HG03135 (cell line): ENCODE measurements around the gene ATF6.
"Not testable (repeated sequence)": the region's sequence is repeated elsewhere in the genome, so short reads cannot be mapped to it uniquely, and the experiment has no call there.

Experiments used
- ATAC-seq: cut with Tn5 transposase; IDR thresholded peaks from one replicate; pipeline ENCODE4 v1.9.1; 2021; ENCODE audit warnings: mild to moderate bottlenecking, moderate library complexity; ENCODE audit not compliant: unreplicated experiment

ATF6 gene

GRCh38 chr1:161825831-161826230 is 59.7 kb downstream of the ATF6 start:
- no peak for ATAC-seq

GRCh38 chr1:161826478-161826877 is 60.4 kb downstream of the ATF6 start:
- no peak for ATAC-seq

GRCh38 chr1:161827786-161828185 is 61.7 kb downstream of the ATF6 start:
- no peak for ATAC-seq

GRCh38 chr1:161832299-161832907 is 66.3 kb downstream of the ATF6 start:
- not testable (repeated sequence) for ATAC-seq

- ATAC-seq: no peak
These were observed 68.9 kb downstream of the ATF6 start for GRCh38 chr1:161834967-161835550.

GRCh38 chr1:161836018-161836417 is 69.9 kb downstream of the ATF6 start:
- no peak for ATAC-seq

GRCh38 chr1:161838362-161838761 is 72.2 kb downstream of the ATF6 start:
- no peak for ATAC-seq

- no peak for ATAC-seq
These were observed 72.8 kb downstream of the ATF6 start for GRCh38 chr1:161838885-161839284.

GRCh38 chr1:161839591-161839990 is 73.5 kb downstream of the ATF6 start:
- ATAC-seq: no peak

- ATAC-seq: no peak
These were observed 74.2 kb downstream of the ATF6 start for GRCh38 chr1:161840363-161840762.

- ATAC-seq: no peak
These were observed 77.0 kb downstream of the ATF6 start for GRCh38 chr1:161843156-161843555.

GRCh38 chr1:161844696-161845095 is 78.6 kb downstream of the ATF6 start:
- ATAC-seq: no peak

GRCh38 chr1:161848676-161849075 is 82.6 kb downstream of the ATF6 start:
- no peak for ATAC-seq

GRCh38 chr1:161849518-161849917 is 83.4 kb downstream of the ATF6 start:
- no peak for ATAC-seq

GRCh38 chr1:161855260-161855659 is 89.1 kb downstream of the ATF6 start:
- ATAC-seq: no peak

- no peak for ATAC-seq
These were observed 92.2 kb downstream of the ATF6 start for GRCh38 chr1:161858271-161858670.

GRCh38 chr1:161863549-161863948 is 97.4 kb downstream of the ATF6 start:
- ATAC-seq: no peak

GRCh38 chr1:161864577-161864976 is 98.5 kb downstream of the ATF6 start:
- no peak for ATAC-seq

GRCh38 chr1:161866241-161866640 is 100.1 kb downstream of the ATF6 start:
- ATAC-seq: no peak

GRCh38 chr1:161868832-161869231 is 102.7 kb downstream of the ATF6 start:
- ATAC-seq: no peak

GRCh38 chr1:161869291-161869690 is 103.2 kb downstream of the ATF6 start:
- no peak for ATAC-seq

GRCh38 chr1:161872506-161872905 is 106.4 kb downstream of the ATF6 start:
- ATAC-seq: no peak

- no peak for ATAC-seq
These were observed 113.1 kb downstream of the ATF6 start for GRCh38 chr1:161879261-161879660.
